HG02610 (cell line): Measurements from ENCODE around the gene PARD3B.
"Not testable (repeated sequence)": the region's sequence is repeated elsewhere in the genome, so short reads cannot be mapped to it uniquely, and the experiment has no call there.

Source experiments
- ATAC-seq: cut with Tn5 transposase; IDR thresholded peaks from one replicate; pipeline ENCODE4 v1.9.1; 2021; ENCODE audit warnings: mild to moderate bottlenecking, moderate library complexity; ENCODE audit not compliant: unreplicated experiment

The PARD3B gene

GRCh38 chr2:205212357-205212756 is 667.1 kb downstream of the PARD3B start:
- ATAC-seq, result no peak

- no peak for ATAC-seq
Observed at GRCh38 chr2:205216092-205216491, 670.8 kb downstream of the PARD3B start.

- no peak for ATAC-seq
Observed at GRCh38 chr2:205216580-205216979, 671.3 kb downstream of the PARD3B start.

- no peak for ATAC-seq
Observed at GRCh38 chr2:205217004-205217403, 671.7 kb downstream of the PARD3B start.

GRCh38 chr2:205218056-205218455 is 672.8 kb downstream of the PARD3B start:
- ATAC-seq, result no peak

GRCh38 chr2:205218816-205219215 is 673.5 kb downstream of the PARD3B start:
- not testable (repeated sequence) for ATAC-seq

GRCh38 chr2:205220559-205220958 is 675.3 kb downstream of the PARD3B start:
- no peak for ATAC-seq

GRCh38 chr2:205232086-205232485 is 686.8 kb downstream of the PARD3B start:
- ATAC-seq, result no peak

- ATAC-seq, result no peak
Observed at GRCh38 chr2:205235434-205235833, 690.2 kb downstream of the PARD3B start.

GRCh38 chr2:205237524-205237923 is 692.2 kb downstream of the PARD3B start:
- no peak for ATAC-seq

- no peak for ATAC-seq
Observed at GRCh38 chr2:205245001-205245400, 699.7 kb downstream of the PARD3B start.

GRCh38 chr2:205245652-205246051 is 700.4 kb downstream of the PARD3B start:
- no peak for ATAC-seq

- no peak for ATAC-seq
Observed at GRCh38 chr2:205259121-205259520, 713.8 kb downstream of the PARD3B start.

- ATAC-seq, result no peak
Observed at GRCh38 chr2:205261516-205262020, 716.3 kb downstream of the PARD3B start.

- no peak for ATAC-seq
Observed at GRCh38 chr2:205267323-205267722, 722.0 kb downstream of the PARD3B start.

- no peak for ATAC-seq
Observed at GRCh38 chr2:205270689-205271088, 725.4 kb downstream of the PARD3B start.

- no peak for ATAC-seq
Observed at GRCh38 chr2:205273148-205273547, 727.9 kb downstream of the PARD3B start.

- ATAC-seq, result no peak
Observed at GRCh38 chr2:205273627-205274026, 728.4 kb downstream of the PARD3B start.

GRCh38 chr2:205274801-205275200 is 729.5 kb downstream of the PARD3B start:
- ATAC-seq, result no peak

GRCh38 chr2:205276116-205276777 is 731.0 kb downstream of the PARD3B start:
- ATAC-seq, result no peak

GRCh38 chr2:205280596-205281236 is 735.4 kb downstream of the PARD3B start:
- no peak for ATAC-seq

- ATAC-seq, result no peak
Observed at GRCh38 chr2:205283736-205284270, 738.5 kb downstream of the PARD3B start.
